ENCODE data around the gene DNAH9.

The DNAH9 gene

GRCh38 chr17:11564589-11565380 lies 33.5 kb upstream of the DNAH9 start:
- no peak for TF ChIP-seq CTCF (IDR thresholded peaks at IDR 0.05; ENCODE audit: low read depth, low read length)
- no peak overlapping the region for H3K4me3 ChIP-seq (ENCODE audit: low read depth, low read length)

GRCh38 chr17:11565591-11565990 lies 32.7 kb upstream of the DNAH9 start:
- H3K4me3 ChIP-seq (ENCODE audit: low read depth, low read length) = no peak overlapping the region
- no peak for TF ChIP-seq CTCF (IDR thresholded peaks at IDR 0.05; ENCODE audit: low read depth, low read length)

- H3K4me3 ChIP-seq (ENCODE audit: low read depth, low read length) = no peak overlapping the region
- TF ChIP-seq CTCF (IDR thresholded peaks at IDR 0.05; ENCODE audit: low read depth, low read length) = no peak
Measured at GRCh38 chr17:11578998-11579397, 19.3 kb upstream of the DNAH9 start.

GRCh38 chr17:11580677-11581076 lies 17.6 kb upstream of the DNAH9 start:
- TF ChIP-seq CTCF (IDR thresholded peaks at IDR 0.05; ENCODE audit: low read depth, low read length) = no peak
- H3K4me3 ChIP-seq (ENCODE audit: low read depth, low read length) = no peak overlapping the region

- no peak for TF ChIP-seq CTCF (IDR thresholded peaks at IDR 0.05; ENCODE audit: low read depth, low read length)
- H3K4me3 ChIP-seq (ENCODE audit: low read depth, low read length) = no peak overlapping the region
Measured at GRCh38 chr17:11582217-11582616, 16.1 kb upstream of the DNAH9 start.

- TF ChIP-seq CTCF (IDR thresholded peaks at IDR 0.05; ENCODE audit: low read depth, low read length) = no peak
- H3K4me3 ChIP-seq (ENCODE audit: low read depth, low read length) = no peak overlapping the region
Measured at GRCh38 chr17:11583306-11583992, 14.8 kb upstream of the DNAH9 start.

- H3K4me3 ChIP-seq (ENCODE audit: low read depth, low read length) = no peak overlapping the region
- TF ChIP-seq CTCF (IDR thresholded peaks at IDR 0.05; ENCODE audit: low read depth, low read length) = no peak
Measured at GRCh38 chr17:11589716-11590115, 8.6 kb upstream of the DNAH9 start.

Measured in WI38 (cell line).